Measurements from ENCODE around the gene PCOLCE2.

- TF ChIP-seq CTCF (IDR thresholded peaks at IDR 0.05) (no peak), POLR2A (IDR thresholded peaks at IDR 0.05) (no peak), POLR2AphosphoS5 (IDR thresholded peaks at IDR 0.05; ENCODE audit: insufficient read depth in 1 of 2, low read depth in 1 of 2) (no peak)
These were observed 25.5 kb upstream of the PCOLCE2 start for GRCh38 chr3:142914286-142914811.
